GM10266 (cell line): Measurements from ENCODE around the gene WDR64.

ENCODE experiments used
- DNase-seq: peaks from one replicate; pipeline ENCODE4 v3.0.0; 2012; ENCODE audit errors: extremely low spot score
- TF ChIP-seq, protein P1 (sequence below): IDR thresholded peaks from 2 replicates; pipeline ENCODE4 v1.5.1; 2012; ENCODE audit warnings: mild to moderate bottlenecking, low read depth; ENCODE audit not compliant: control insufficient read depth, insufficient read depth; ENCODE audit errors: missing control alignments

WDR64 gene

DNA sequence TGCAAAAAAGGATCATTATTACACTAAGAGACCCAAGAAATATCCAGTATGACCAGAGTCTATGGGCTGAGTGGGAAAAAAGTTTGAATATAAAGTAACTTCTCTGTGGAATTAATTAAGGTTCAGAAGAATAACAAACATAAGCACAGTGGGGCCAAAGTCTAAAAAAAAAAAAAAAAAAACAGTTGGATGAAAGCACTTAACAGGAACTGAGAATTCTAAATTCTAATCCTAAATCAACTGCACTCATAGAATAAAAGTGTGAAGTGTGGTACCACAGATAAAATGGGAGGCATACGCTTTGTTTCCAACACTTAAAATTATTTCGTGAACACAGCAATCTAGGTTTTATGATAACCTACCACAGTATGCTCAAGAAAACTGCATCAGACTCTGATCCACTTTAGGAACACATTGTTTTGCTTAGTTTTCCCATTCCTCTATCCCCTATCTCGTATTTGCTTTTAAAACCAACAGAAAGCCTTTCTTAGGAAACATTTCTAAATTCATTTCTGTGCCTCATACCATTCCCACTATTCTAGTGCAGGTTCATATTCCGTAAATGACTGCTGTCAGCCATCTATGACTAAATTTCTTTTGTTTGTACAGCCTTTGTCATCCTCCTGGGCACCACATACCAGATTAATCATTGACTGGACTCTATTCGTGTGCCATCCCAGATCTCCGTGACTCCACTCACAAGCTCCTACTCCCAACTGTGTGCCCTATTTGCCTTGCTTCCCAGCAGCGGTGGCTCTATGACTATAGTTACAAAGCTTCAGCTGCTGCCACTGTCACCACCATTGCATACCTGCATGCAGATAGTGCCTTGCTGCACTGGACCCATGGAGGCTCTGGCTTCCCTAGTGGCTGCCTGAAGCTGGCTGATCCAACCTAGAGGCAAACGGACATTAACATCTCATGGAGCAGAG is 36.8 kb upstream of the WDR64 start:
- no peak for DNase-seq
- TF ChIP-seq, protein P1, sequence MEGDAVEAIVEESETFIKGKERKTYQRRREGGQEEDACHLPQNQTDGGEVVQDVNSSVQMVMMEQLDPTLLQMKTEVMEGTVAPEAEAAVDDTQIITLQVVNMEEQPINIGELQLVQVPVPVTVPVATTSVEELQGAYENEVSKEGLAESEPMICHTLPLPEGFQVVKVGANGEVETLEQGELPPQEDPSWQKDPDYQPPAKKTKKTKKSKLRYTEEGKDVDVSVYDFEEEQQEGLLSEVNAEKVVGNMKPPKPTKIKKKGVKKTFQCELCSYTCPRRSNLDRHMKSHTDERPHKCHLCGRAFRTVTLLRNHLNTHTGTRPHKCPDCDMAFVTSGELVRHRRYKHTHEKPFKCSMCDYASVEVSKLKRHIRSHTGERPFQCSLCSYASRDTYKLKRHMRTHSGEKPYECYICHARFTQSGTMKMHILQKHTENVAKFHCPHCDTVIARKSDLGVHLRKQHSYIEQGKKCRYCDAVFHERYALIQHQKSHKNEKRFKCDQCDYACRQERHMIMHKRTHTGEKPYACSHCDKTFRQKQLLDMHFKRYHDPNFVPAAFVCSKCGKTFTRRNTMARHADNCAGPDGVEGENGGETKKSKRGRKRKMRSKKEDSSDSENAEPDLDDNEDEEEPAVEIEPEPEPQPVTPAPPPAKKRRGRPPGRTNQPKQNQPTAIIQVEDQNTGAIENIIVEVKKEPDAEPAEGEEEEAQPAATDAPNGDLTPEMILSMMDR: no peak

DNA sequence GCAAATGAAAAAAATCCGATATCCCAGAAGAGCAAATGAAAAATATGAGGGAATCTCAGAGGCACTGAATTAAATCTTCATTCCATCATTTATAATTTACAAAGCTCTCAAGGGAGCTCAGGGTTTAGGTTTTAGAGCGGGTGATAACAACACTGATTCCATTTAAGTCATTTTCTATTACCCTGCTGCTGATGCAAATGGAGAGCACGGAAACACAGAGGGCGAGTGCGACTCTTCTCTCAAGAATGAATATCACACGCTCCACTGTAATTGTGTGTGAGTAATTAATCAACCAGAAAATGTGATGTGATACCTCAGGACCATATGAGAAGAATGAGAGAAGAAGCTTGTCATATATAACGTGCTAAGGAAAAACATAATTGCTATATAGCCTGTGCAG is 34.7 kb upstream of the WDR64 start:
- TF ChIP-seq, protein P1: no peak
- no peak for DNase-seq

DNA sequence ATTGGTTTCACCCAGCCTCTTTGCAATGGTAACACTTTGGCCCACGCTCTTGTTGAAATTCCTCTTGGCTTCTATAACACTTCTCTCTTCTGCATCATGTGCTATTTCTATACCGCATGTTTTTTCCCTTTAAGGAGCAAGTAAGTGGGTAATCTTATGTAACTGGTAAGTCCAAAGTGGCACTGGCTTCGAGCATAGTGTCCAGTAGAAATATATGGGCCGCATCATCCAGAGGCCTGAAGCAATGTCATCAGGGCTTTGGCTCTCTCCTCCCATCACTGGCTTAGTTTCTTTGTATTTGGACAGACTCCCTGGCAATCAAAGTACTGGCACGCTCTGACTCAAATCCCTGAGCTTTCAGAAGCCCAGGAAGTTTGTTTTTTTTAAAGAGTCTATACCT is 29.4 kb upstream of the WDR64 start:
- TF ChIP-seq, protein P1: no peak
- DNase-seq: no peak

DNA sequence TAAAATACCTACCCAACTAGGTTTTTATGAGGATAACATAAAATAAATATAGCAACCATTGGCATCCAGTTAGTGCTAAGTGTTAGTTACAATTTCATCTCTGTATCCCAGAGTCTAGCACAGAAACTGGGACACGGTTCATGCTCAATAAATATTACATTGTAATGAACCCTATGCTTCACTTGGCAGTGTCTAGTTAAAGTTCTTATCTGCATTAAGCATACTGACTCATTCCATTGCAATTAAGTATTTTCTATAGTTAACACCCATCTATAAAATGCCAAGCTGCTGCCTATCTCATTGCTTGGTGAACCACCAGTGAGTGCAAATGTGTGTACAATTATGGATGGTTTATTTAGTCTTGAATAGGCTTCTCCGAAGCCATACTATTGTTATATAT is 27.1 kb upstream of the WDR64 start:
- DNase-seq: no peak
- TF ChIP-seq, protein P1: no peak

DNA sequence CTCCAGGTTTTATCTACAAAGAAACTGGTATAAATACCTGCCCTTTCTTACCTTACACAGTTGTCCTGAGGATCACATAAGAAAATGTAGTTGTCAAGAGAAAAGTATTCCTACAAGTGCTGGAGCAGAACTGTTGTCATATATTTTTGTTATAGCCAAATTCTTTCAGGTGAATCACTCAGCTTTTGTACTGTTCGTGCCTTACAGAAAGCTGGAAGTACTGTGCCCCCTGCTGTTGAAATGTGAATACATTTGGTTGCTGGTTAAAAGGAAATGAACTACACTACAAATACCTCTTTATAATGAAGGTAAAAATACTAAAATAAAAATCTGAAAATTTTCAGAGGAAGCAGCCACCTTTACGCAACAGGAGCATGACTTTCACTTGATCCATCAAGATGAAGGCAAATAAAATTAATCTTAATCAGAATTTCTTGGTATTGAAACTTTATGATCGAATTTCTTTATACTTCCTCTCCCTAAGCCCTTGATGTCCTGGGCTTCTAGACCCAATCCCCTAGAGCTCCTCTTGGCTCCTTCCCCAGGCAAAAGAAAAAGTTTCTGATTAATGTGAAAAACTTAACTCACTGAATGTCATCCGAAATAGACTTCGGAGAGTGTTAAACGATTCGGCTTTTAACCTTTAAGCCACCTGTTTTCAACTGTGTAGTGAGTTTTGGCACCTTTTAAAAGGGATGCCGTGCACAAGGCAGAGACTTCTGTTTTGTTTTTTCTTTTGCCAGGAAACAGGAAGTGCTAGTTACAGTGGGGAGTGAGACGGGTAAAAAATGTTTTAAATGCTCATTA is 24.4 kb upstream of the WDR64 start:
- DNase-seq: peak; percentile 37
- TF ChIP-seq, protein P1: peak; percentile 53

DNA sequence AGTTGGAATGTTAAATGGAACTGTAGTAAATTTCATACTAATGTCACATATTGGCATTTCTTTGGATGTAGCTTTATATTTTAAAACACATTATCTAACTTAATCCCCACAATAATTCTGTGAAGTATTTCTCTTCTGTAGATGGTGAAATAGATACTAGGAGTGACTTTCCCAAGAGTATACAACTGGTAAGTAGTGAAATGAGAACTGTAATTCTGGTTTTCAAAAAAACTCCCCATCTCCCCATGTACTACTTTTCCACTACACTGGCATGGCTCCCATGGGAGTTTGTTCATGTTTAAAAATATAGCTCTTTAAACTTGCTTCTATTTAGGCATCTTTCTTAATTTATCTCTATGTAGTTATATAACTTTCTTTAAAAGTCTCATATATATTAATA is 22.1 kb upstream of the WDR64 start:
- DNase-seq: no peak
- TF ChIP-seq, protein P1: no peak
